UCSD-AML1 (cell line): ENCODE measurements around the gene SYT9.

Source experiments
- DNase-seq: peaks from one replicate; lab custom pipeline; 2025; ENCODE audit not compliant: unreplicated experiment; lab: John Stamatoyannopoulos, UW

SYT9 gene

DNA sequence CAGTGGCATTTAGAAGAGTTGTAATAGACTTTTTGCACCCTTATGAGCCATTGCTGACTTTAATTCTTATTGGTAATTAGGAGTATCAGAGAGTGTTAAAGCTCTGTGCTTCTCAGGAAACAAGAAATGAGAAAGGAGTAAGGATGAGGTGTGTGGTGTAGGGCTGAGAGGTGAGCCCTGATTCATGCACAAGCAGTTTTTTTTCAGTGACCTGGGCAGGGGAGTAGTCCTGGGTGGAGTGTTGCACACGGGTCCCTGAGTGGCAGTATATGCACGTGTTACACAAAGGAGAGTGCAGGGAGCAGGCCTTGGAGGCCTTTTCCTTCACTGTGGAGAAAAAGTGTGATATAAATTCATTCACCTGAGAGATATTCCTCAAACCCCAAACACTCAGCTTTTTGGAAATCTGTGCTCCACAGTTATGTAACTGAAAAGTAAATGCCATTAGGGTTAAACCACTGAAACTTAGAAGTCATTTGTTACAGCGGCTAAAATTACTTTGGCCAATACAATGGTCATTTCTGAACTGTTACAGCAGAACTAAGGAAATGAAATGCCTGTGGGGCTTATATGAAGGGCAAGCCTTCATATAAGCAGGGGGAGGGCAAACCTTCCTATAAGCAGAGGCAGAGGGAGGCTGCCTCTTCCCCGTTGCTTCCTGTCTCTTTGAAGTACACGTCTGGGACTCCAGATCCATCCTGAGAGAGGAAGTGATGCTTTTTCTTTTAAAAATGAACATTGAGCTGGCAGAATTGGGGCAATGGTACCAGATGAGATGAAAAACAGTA is 171.0 kb downstream of the SYT9 start:
- no peak for DNase-seq

DNA sequence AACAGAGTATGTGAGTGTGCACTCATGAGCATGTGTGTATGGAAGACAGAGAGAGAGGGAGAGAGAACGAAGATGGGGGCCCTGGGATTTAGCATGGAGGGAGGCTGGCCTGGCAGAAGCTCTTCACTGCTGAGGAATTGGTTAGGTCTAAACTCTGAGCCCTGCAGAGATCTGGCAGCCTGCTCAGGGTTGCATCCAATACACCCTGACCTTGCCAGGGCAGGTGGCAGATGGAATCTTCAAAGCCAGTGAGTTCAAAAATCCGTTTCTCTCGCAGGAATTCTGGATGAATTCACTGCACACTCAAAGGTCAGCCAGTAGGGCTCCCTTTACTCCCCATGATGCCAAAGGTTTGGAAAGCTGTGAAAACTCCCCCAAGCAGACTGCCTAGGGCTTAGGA is 172.2 kb downstream of the SYT9 start:
- DNase-seq = no peak

DNA sequence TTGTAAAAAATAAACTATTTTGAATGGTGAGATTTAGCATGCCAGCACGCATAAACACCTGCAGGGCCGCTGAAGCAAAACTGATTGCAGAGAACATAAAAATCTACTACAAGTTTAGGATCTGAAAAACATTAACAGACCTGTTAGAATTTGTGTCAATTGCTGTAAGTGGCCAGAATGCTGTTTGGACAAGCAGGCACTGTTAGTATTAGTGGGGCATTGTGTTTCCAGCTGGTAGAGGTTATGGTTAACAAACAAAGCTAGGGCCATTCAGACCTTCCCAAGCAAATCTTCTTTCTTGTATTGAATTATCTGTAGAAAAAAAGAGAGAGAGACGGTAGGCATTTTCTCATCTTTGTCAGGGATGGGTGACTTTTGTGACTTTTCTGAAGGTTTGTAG is 176.0 kb downstream of the SYT9 start:
- DNase-seq = no peak

DNA sequence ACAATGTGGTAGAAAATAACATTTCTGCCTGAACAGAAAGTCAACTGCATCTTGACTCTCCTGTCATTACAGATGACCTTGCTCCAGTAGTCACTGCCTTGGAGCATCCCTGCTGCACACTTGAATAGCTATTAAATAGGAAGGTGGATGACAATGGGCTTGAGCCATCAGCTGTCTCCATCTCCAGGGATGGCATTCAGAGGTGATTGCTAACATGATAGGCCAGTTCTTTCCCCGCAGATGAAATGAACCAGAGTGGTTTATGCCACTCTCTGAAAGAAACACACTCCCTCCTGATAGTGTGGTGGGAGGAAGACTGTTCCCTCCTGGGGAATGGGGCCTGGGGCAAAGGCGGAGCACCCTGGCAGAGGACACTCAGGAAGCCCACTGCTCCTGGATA is 176.5 kb downstream of the SYT9 start:
- no peak for DNase-seq

DNA sequence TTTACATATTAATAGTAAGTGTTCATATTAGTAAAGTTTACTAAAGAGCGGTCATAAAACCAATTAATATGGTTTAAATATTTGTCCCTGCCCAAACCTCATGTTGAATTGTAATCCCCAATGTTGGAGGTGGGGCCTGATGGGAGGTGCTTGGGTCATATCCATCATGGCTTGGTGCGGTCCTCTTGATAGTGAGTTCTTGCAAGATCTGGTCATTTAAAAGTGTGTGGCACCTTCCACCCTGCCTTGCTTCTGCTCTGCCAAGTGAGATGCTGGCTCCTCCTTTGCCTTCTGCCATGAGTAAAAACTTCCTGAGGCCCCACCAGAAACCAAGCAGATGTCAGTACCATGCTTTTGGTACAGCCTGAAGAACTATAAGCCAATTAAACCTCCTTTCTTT is 178.8 kb downstream of the SYT9 start:
- DNase-seq = no peak

DNA sequence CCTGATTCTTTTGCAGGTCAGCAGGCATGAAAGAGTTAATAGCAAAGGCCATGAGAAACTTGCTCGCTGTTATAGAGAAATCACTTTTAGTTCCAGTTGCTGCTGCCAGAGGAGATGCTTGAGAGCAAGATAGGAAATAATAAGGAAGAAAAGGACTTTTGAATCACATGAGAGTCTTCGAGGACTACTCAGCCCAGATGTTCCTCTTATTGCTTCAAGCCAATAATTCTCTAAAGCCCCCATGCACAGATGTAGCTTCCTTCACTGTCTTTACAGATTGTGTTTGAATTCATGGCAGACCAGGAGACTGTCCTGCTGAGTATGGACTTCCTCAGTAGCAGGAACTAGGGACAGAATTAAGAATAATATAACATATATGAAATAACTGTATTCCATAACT is 183.5 kb downstream of the SYT9 start:
- DNase-seq = no peak

DNA sequence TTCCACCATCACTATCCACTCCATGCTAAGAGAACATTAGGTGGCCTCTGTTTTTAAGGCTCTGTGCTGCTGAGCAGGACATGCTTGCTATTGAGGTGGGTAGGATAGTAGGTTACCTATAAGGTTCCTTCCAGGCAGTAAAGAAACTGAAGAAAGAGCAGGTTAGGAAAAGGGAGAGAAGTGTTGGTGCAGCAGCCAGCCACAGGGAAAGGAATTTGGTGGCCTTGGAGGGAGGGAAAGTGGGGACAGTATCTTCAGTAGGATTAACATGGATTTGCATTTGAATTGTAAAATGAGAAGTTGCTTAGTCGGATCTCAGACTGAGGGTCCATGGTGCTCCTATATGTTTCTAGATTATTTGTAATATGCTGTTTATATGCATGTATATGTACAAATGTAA is 184.4 kb downstream of the SYT9 start:
- DNase-seq = no peak

DNA sequence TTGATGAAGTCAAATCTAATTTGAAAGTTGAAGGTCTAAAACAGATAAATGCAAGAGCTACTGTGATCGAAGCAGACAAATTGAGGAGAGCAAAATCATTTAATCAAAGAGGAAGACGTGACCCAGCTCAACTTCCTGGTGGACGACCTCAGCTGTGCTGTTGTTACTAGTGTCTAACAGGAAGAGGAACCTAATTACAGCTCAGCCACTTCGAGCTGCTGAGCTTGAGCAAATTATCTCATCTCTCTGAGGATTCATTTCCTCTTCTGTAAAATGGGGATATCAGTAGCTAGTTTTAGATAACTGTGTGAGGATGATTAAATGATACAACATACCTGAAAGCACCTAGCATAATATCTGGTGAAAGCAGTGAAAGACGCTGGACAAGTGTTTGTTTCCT is 185.0 kb downstream of the SYT9 start:
- no peak for DNase-seq

DNA sequence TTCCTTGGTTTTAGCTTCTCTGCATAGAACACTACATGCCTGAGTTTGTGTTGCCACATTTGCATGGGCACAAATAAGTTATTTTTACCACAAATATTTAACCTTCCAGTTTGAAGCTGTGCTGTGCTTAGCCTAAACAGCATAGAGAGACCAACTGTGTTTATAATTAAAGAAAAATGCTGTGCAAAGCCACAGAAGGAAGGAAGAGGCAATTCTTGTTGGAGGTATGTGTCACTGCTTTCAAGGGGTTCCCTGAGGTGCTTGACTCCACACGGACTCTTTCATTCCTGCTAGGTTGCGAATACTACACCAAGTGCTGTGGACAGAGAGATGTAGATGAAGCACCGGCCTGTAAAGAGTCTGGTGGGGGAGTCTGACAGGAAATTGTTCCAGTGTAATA is 186.0 kb downstream of the SYT9 start:
- no peak for DNase-seq

DNA sequence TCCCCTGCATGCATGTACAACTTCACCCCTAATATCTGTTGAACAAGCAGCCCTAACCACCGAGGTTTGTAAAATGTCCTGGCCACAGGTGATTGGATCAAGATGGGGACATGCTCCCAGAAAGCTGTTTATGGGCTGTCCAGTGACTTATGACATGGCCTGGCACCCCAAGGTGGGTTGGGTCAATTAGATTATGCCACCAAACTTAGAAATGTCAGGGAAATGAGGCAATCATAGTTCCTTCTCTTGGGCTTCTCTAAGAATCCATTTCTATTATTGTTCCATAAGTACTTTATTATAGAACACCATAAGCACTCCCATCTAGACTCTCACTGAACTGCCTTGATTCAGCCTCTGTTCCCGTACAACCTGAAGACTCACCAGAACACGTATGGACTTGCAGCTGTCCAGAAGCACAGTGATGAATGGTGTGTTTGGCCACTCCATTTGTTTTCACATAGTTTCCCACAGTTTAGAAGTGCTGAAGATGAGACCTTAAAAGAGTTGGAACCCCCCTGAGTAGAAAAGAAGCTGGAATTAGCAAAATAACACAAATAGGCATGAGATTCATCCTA is 188.1 kb downstream of the SYT9 start:
- no peak for DNase-seq

DNA sequence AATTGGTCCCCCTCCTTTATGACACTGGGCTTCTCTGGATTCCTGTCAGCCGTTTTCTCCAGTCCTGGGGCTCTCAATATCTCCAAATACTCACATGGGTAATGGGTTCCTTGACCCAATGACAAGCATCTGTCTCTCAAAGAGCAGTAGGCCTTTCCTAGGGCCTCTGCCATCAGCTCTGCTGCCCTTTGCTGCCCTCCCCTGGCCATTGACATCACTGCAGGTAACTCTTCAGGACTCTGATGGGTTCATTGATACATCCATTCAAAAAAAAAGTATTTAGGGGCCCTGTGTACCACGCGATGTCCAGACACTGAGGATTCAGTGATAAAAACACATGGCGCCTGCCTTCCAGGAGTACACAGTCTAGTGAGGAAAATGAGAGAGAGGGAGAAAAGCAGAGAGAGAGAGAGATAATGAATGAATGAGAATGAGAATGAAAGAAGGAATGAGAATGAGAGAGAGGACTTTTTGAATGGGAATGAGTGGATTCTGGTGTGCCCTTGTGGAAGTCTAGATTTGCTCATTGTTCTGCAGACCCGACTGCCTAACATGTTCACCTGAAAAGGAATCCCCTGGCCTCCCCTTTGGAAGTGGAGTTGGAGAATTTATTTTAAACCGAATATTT is 191.0 kb downstream of the SYT9 start:
- DNase-seq = peak; percentile 67

DNA sequence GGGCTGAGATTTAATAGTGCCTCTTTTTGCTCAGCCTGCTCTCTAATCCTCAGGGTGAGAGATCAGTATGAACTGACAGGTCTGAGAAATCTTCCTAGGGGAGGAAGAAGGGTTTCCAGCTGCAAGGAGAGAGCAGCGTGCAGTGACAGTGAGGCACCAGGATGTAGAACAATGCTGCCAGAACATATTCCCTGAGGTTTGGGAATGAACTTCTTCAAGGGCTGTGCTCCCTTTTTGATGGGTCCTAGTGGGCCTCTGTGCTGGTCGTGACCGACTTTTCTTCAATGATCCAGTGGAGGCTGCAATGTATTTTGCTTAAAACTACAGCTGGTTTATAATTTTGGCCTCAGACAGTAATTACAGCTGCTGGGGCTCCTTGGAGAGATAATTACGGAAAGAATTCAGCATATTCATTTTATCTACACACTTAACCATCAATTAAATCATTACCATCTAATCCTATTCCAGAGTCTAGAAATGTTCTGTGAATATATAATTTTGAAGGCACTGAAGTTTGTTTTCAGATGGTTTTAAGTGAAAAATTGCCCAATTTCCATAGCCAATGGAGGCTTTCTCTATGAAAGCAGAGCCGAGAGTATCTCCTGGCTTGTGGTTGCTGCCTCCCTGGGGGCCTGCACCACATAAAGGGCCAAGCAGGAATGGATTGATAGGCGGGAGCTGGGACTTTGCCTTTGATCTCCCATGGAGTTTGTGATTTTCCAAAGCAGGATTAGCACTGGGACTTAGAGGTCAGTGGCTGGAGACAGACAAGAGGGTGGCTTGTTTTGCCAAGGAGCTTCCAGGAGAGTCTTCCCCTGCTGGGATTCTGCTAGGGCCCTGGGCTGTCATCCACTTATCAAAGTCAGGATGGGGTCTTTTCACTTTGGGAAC is 192.6 kb downstream of the SYT9 start:
- DNase-seq = no peak

DNA sequence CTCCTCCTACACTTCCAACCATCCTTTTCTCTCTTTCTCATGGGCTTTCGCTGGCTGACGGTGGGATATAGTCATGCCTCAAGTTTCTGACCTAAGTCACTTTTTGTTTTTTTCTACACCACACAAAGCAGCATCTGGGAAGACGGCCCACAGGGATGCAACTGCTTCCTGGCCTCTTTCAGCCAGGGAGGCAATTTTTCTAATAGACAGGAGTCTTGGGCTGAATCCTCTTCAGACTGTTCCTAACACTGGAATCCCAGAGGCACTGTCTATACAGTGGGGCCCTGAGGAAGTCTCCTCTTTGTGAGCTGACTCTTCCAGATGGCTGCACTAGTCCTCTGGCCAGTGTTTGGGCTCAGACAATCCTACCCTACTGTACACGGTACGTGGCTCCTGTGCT is 193.9 kb downstream of the SYT9 start:
- DNase-seq = no peak

DNA sequence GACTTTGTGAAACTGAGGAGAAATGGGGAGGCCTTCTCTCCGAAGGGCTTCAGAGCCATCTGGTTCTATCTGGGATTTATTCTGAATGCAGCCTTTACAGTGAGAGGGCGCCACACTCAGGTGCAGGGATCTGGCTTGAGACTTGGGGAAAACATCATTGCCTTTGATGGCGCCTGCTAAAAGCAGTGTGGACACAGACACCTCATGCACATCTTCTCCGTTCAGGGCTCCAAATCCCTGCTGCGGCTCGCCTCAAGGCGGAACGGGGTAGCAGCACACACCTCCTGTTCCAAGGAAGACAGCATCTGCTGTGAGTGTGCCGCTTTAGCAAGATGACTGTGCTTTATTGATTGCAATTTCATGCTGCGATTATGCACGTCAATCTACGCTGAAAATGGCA is 196.5 kb downstream of the SYT9 start:
- DNase-seq = no peak

DNA sequence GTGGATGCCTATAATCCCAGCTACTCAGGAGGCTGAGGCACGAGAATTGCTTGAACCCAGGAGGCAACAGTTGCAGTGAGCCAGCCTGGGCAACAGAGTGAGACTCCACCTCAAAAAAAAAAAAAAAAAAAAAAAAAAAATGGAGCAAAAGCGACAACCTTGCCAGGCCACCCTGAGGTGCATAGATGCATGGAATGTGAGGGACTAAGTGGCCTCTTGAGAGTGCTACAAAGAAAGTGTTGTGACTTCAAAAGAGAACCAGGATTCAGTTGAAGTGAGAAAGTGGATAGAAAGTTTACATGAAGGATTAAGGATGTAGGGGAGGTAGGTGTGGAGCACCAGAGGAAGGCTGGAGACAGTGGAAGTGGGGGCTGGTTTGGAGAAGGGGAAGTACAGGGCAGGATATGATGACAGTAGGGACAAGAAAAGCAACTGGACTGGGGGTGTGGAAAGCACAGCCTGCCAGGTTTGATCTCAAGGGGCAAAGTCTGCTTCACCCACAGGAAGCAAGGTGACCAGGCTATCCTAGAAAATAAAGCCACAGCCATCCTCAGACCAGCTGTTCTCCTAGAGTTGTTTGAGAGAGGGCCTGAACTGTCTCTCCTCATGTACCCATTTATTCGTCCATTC is 197.6 kb downstream of the SYT9 start:
- peak; percentile 35 for DNase-seq

DNA sequence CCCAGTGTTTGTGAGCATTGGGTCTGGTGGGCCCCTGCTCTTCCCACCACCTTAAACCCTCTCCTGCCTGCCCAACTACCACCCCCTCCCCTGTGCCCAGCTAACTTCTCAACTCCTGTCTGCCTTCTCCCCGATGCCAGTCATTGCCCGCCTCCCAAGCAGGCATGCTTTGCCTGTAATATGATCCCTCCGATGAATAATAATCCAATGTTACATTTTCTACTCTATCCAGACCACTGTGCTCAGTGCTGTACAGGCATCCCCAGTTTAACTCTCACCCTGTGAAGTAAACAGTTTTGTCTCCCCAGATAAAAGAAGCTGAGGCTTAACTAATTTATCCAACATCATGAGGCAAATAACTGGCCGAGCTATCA is 198.1 kb downstream of the SYT9 start:
- DNase-seq = no peak

DNA sequence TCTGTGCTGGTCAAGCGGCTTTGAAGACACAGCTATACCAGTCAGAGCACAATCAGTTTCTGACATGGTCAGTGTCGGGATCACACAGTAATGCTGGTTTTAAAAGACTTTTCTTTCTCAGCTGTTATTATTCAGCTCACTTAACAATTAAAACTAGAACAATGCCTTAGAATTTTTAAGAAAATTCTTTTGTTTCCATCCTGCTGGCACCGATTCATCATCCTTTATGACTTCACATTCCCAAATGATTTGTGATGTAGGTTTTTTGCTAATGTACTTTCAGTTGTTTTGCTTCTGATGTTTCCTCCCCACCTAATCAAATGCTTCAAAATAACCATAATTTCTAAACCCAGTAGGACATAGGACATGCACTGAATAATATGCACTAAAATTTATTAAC is 199.1 kb downstream of the SYT9 start:
- no peak for DNase-seq

DNA sequence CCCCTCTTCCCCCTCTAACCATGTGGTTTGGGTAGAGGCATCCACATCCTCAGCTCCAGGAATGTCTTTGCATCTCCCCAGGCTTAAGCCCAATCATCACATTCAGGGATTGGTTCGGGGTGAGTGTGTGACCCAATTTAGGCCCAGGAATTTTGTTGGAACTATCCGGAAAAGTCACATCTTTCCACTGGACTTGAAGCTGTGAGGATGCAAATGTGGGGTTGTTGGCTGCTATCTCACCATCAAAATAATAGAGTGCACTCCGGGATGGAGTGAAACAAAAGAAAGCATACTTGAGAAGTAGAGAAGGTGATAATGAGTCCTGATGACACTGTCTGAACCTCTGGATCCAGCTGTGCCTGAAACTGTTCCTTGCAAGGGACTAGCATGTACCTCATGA is 199.8 kb downstream of the SYT9 start:
- no peak for DNase-seq

DNA sequence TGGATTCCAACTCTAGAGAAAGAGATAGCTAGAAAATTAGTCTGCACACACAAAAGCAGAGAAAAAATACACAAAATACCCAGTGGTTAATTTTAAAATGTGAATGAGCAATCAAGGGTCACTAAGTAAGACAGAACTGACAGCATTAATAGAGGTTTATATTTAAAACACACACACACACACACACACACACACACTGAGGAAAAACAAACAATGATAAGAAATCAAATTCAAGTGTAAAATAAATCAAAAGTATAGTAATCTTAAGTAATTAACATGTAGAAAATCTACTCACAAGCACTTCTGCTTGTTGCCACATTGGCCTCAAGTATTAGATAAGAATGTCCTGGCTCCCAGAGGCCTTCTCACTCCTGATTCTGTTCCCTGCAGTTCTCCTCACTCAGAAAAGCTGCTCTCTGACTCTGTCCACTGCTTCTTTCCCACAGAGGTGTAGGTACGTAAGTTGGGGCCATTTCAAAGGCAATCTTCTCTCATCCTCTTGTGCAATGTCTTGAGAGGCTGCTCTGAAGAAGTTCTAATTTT is 200.3 kb downstream of the SYT9 start:
- DNase-seq = no peak

DNA sequence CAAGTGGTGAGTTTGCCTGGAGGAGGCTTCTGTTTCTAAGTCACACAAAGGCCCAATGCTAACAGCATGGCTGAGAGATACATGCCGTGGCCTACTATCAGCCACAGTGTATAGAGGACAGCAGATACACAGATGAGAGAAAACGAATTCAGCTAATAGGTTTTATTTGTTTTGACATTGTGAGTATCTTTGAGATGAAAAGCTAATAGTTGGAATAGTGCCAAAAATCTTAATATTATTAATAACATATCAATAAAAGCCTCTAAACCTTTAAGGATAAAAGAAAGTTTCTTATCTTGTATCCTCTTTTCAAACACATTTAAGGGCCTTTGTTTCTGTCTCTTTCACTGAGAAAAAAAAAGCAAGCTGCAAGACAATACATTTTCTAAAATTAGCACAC is 203.2 kb downstream of the SYT9 start:
- DNase-seq = no peak

DNA sequence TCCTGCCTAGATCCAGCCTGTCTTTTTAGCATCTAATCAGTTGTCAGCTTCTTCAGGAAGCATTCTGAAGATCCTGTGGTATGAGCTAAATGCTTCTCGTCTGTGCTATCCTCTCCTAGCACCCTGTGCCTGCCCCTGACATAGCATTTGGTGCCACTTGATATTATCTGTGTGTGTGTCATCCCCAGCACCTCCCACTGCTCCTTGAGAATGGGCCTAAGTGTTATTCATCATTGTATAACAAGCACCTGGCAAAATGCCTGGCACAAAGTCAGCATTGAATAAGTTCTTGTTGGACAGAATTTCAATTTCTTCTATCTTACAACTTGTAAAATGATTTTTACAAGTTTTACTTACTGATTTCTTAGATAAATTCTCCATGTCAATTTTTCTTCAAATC is 205.5 kb downstream of the SYT9 start:
- no peak for DNase-seq
